Astrocyte of the spinal cord (primary cell): ENCODE measurements around the gene MIX23.

Source experiments
- DNase-seq: peaks from one replicate; pipeline ENCODE4 v3.0.0; 2011; ENCODE audit warnings: low read depth, low spot score
- H3K4me3 ChIP-seq: 2 replicates; pipeline ENCODE4 v1.5.1; 2011; ENCODE audit warnings: low read depth, mild to moderate bottlenecking, low read length, moderate library complexity
- CTCF ChIP-seq: IDR thresholded peaks from 2 replicates; pipeline ENCODE4 v1.5.1; 2012; ENCODE audit warnings: low read depth, mild to moderate bottlenecking, low read length, inconsistent platforms
- in situ Hi-C: cut with HindIII; loops from 2 replicates; pipeline ENCODE4 v1.10.0; 2017; ENCODE audit warnings: low sequenced_read_pairs

The MIX23 gene

GRCh38 chr3:122382888-122383666 is at the start of gene MIX23:
TSS of gene MIX23 (minus strand) at chr3:122383231. CDS start at chr3:122383224, 7 bp downstream.
- DNase-seq = peak; percentile 85
- in situ Hi-C loops = no loop called here
- no peak for TF ChIP-seq CTCF
- peak within 1 kb of the TSS; percentile 93 for H3K4me3 ChIP-seq

GRCh38 chr3:122430371-122430770 is 47.3 kb upstream of the MIX23 start:
- DNase-seq = no peak
- no peak for TF ChIP-seq CTCF
- in situ Hi-C loops = no loop called here
- H3K4me3 ChIP-seq = no peak overlapping the region

- H3K4me3 ChIP-seq = no peak overlapping the region
- in situ Hi-C loops = no loop called here
- DNase-seq = no peak
- no peak for TF ChIP-seq CTCF
Observed at GRCh38 chr3:122427857-122428471, 44.9 kb upstream of the MIX23 start.

GRCh38 chr3:122421836-122422235 is 38.8 kb upstream of the MIX23 start:
- no peak for DNase-seq
- no peak overlapping the region for H3K4me3 ChIP-seq
- in situ Hi-C loops = no loop called here
- no peak for TF ChIP-seq CTCF

- in situ Hi-C loops = no loop called here
- no peak for TF ChIP-seq CTCF
- no peak overlapping the region for H3K4me3 ChIP-seq
- no peak for DNase-seq
Observed at GRCh38 chr3:122421101-122421500, 38.1 kb upstream of the MIX23 start.

GRCh38 chr3:122416966-122417365 is 33.9 kb upstream of the MIX23 start:
- peak; percentile 9 for DNase-seq
- H3K4me3 ChIP-seq = peak overlapping the region; percentile 95
- in situ Hi-C loops = no loop called here
- no peak for TF ChIP-seq CTCF
